SU-DHL-6 (cell line): ENCODE data around the gene TSPAN16.

Source experiments
- EZH2phosphoT487 ChIP-seq: fragments of 200-600 bp; sonication (generic), shearing (Covaris generic); conservative IDR thresholded peaks from 2 replicates; pipeline ENCODE4 v1.6.1; 2018; ENCODE audit warnings: mild to moderate bottlenecking, antibody characterized with exemption, low read length, moderate library complexity, mixed read lengths
- TF ChIP-seq, protein P1 (sequence below): fragments of 200-600 bp; sonication (generic); IDR thresholded peaks from one replicate; pipeline ENCODE4 v1.5.1; 2017; ENCODE audit warnings: antibody characterized with exemption, mild to moderate bottlenecking, low read length, moderate library complexity; ENCODE audit not compliant: insufficient read depth, poor library complexity, severe bottlenecking

DNA sequence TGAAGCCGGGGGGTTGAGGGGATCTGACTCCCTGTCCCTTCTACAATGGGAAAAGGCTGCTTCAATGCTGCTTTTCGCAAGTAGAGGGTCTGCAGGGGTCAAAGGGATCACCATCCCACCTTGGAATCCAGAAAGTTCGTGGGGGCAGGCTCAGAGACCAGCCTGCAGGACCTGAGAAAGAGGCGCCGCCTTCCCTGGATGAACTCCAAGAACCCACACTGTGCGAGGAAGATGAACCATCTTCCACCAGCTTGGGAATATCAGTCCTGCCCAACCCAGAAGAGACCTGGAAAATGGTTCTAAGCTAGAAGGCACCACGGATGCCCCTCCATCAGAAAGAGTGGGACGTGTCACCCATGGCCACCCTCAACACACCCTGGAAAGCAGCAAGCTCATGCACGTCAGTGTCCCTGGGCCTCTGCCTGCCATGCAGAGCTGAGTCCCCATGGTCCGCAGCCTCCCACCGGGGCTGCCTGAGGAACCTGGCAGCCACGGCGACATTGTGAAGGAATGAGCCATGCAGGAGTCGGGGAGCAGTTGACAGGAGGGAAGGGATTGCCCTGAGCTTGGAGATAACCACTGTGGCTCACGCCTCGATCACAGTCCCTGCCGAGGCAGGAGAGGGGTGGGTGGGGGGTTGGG lies 28.9 kb downstream of the TSPAN16 start:
- TF ChIP-seq, protein P1, sequence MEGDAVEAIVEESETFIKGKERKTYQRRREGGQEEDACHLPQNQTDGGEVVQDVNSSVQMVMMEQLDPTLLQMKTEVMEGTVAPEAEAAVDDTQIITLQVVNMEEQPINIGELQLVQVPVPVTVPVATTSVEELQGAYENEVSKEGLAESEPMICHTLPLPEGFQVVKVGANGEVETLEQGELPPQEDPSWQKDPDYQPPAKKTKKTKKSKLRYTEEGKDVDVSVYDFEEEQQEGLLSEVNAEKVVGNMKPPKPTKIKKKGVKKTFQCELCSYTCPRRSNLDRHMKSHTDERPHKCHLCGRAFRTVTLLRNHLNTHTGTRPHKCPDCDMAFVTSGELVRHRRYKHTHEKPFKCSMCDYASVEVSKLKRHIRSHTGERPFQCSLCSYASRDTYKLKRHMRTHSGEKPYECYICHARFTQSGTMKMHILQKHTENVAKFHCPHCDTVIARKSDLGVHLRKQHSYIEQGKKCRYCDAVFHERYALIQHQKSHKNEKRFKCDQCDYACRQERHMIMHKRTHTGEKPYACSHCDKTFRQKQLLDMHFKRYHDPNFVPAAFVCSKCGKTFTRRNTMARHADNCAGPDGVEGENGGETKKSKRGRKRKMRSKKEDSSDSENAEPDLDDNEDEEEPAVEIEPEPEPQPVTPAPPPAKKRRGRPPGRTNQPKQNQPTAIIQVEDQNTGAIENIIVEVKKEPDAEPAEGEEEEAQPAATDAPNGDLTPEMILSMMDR: no peak
- TF ChIP-seq EZH2phosphoT487: no peak
